ENCODE results near the gene GNAT3. TPM values are rescaled to one million over a fixed set of nuclear protein-coding genes. Genes with fewer than 3 reads are reported as not detected.

GNAT3 gene
- total and polyA plus RNA-seq, 2 donors (not counting 3 experiments of a cell fraction or from before 2014, with no cell fraction given) = not detected

GRCh38 chr7:80485721-80486120 is 26.1 kb downstream of the GNAT3 start:
- FAIRE-seq (no peak), DNase-seq (ENCODE audit: low read depth, low spot score) (no peak)
- no peaks in the 10 kb centered on the region for H3K79me2 ChIP-seq (ENCODE audit: control insufficient read depth, insufficient read depth, low read length)
- no peak overlapping the region for H3K27ac ChIP-seq (ENCODE audit: insufficient read depth, low read depth, low read length)
- dilution Hi-C loops (cut with MboI; ENCODE audit: extremely low pct_ligation_motif_present, low sequenced_read_pairs) (no loop called here), intact Hi-C loops (cut with micrococcal nuclease) (no loop called here)
- POLR2A ChIA-PET = no interaction called here
- no peaks in the 10 kb centered on the region for H4K20me1 ChIP-seq (replicated peaks; ENCODE audit: control insufficient read depth, extremely low read depth, insufficient read depth, low read length)
- no peaks in the 10 kb centered on the region for H3K9me1 ChIP-seq (replicated peaks; ENCODE audit: control insufficient read depth, extremely low read depth, insufficient read depth, low read length)
- H3K36me3 ChIP-seq (ENCODE audit: control insufficient read depth in 2 of 2, extremely low read depth in 1 of 2, insufficient read depth in 2 of 2, low read length in 2 of 2) = no peaks in the 10 kb centered on the region
- H3K4me1 ChIP-seq (ENCODE audit: control insufficient read depth, extremely low read depth, insufficient read depth, low read length) = no peaks in the 10 kb centered on the region
- TF ChIP-seq MAX (IDR thresholded peaks at IDR 0.05; ENCODE audit: insufficient read depth, insufficient read length) = no peak
- no peak for TF ChIP-seq CTCF (IDR thresholded peaks at IDR 0.05; ENCODE audit: extremely low read depth in 1 of 2, insufficient read depth in 1 of 2, low read depth in 1 of 2, low read length in 2 of 2)
- no peak for TF ChIP-seq GATA2 (IDR thresholded peaks at IDR 0.05; ENCODE audit: insufficient read depth, insufficient read length, low read depth, low read length)
- TF ChIP-seq JUN (IDR thresholded peaks at IDR 0.05; ENCODE audit: borderline replicate concordance, insufficient read depth, insufficient read length, low read depth) = no peak
- TF ChIP-seq EZH2 (IDR thresholded peaks at IDR 0.05; ENCODE audit: borderline replicate concordance, low read depth, low read length, severe bottlenecking) = no peak
- no peak for TF ChIP-seq POLR2AphosphoS5 (IDR thresholded peaks at IDR 0.05; ENCODE audit: insufficient read depth, low read depth, low read length)
- no peak for TF ChIP-seq MYC (IDR thresholded peaks at IDR 0.05; ENCODE audit: low read depth, low read length)
- no peak for TF ChIP-seq FOS (IDR thresholded peaks at IDR 0.05; ENCODE audit: borderline replicate concordance, insufficient read depth, low read length)
- no peaks in the 10 kb centered on the region for H3K9me3 ChIP-seq (replicated peaks; ENCODE audit: control insufficient read depth, insufficient read depth, low read length)
- H3K4me3 ChIP-seq (replicated peaks in 1 of 3; ENCODE audit: insufficient read depth in 1 of 3, low read depth in 1 of 3, low read length in 3 of 3) = no peak overlapping the region
- no peak overlapping the region for H2AFZ ChIP-seq (ENCODE audit: low read depth, low read length)
- H3K27me3 ChIP-seq (ENCODE audit: control insufficient read depth in 2 of 2, insufficient read depth in 2 of 2, low read length in 2 of 2) = no peaks in the 10 kb centered on the region
- no TSS peak for BruUV-seq (replicated peaks)
- CTCF ChIA-PET = interaction anchor here (0.7 kb wide), 1 partner anchor 1298 kb away, joined by 3 read pairs; no protein-coding TSS in a partner anchor
- no peak overlapping the region for H3K4me2 ChIP-seq (ENCODE audit: insufficient read depth, low read length)
- no peak overlapping the region for H3K9ac ChIP-seq (replicated peaks; ENCODE audit: extremely low read depth, insufficient read depth, low read length)

All from endothelial cell of umbilical vein (primary cell).